ENCODE data around the gene NR3C2. TPM values are rescaled to one million over a fixed set of nuclear protein-coding genes. Genes with fewer than 3 reads are reported as not detected.

The NR3C2 gene
- total and polyA plus RNA-seq, 8 donors: 2.0 to 36.4 (median 16.9) TPM

GRCh38 chr4:148093065-148093464 lies 349.1 kb downstream of the NR3C2 start:
- H3K4me3 ChIP-seq: no peak overlapping the region
- WGBS, 5 donors: 97 to 100% (median 98%) methylated on average over 3 to 5 of the region's 5 CpGs
- no peak for DNase-seq
- TF ChIP-seq POLR2A (IDR thresholded peaks at IDR 0.05) (no peak), POLR2AphosphoS5 (IDR thresholded peaks at IDR 0.05) (no peak), EP300 (IDR thresholded peaks at IDR 0.05) (no peak), CTCF (IDR thresholded peaks at IDR 0.05) (no peak)
- intact Hi-C loops (cut with DNase I; ENCODE audit: low total_unique reads): no loop called here
- H3K4me1 ChIP-seq: no peaks in the 10 kb centered on the region
- no peaks in the 10 kb centered on the region for H3K27me3 ChIP-seq
- peaks cover 0 to 27% (median 9%) of the 10 kb centered on the region in 4 donors for H3K36me3 ChIP-seq
- no peaks in the 10 kb centered on the region for H3K9me3 ChIP-seq
- H3K27ac ChIP-seq: no peak overlapping the region

- Histone ChIP-seq H3K9me3 (no peaks in the 10 kb centered on the region), H3K36me3 (peaks cover 0 to 27% (median 6%) of the 10 kb centered on the region in 4 donors), H3K27ac (no peak overlapping the region), H3K4me3 (no peak overlapping the region), H3K27me3 (no peaks in the 10 kb centered on the region), H3K4me1 (no peaks in the 10 kb centered on the region)
- TF ChIP-seq EP300 (IDR thresholded peaks at IDR 0.05) (no peak), POLR2AphosphoS5 (IDR thresholded peaks at IDR 0.05) (no peak), CTCF (IDR thresholded peaks at IDR 0.05) (no peak), POLR2A (IDR thresholded peaks at IDR 0.05) (no peak)
- DNase-seq: no peak
- WGBS, 5 donors: 94 to 98% (median 95%) methylated on average over 11 of the region's 11 CpGs
- intact Hi-C loops (cut with DNase I; ENCODE audit: low total_unique reads): no loop called here
Measured at GRCh38 chr4:148092316-148093014, 349.7 kb downstream of the NR3C2 start.

GRCh38 chr4:148091896-148092295 lies 350.3 kb downstream of the NR3C2 start:
- no peak overlapping the region for H3K4me3 ChIP-seq
- H3K36me3 ChIP-seq: peaks cover 0 to 23% (median 4%) of the 10 kb centered on the region in 4 donors
- H3K9me3 ChIP-seq: no peaks in the 10 kb centered on the region
- TF ChIP-seq POLR2AphosphoS5 (IDR thresholded peaks at IDR 0.05): no peak
- no peak for TF ChIP-seq CTCF (IDR thresholded peaks at IDR 0.05)
- TF ChIP-seq EP300 (IDR thresholded peaks at IDR 0.05): no peak
- TF ChIP-seq POLR2A (IDR thresholded peaks at IDR 0.05): no peak
- 76 to 93% (median 87%) methylated on average over 4 of the region's 4 CpGs for WGBS, 5 donors
- no peaks in the 10 kb centered on the region for H3K27me3 ChIP-seq
- DNase-seq: no peak
- no peak overlapping the region for H3K27ac ChIP-seq
- H3K4me1 ChIP-seq: no peaks in the 10 kb centered on the region
- intact Hi-C loops (cut with DNase I; ENCODE audit: low total_unique reads): no loop called here

GRCh38 chr4:148090503-148091476 lies 351.4 kb downstream of the NR3C2 start:
- Histone ChIP-seq H3K27ac (no peak overlapping the region), H3K27me3 (no peaks in the 10 kb centered on the region), H3K9me3 (no peaks in the 10 kb centered on the region), H3K4me3 (no peak overlapping the region), H3K4me1 (no peaks in the 10 kb centered on the region), H3K36me3 (peaks cover 0 to 17% (median 2%) of the 10 kb centered on the region in 4 donors)
- TF ChIP-seq POLR2AphosphoS5 (IDR thresholded peaks at IDR 0.05) (no peak), POLR2A (IDR thresholded peaks at IDR 0.05) (no peak), EP300 (IDR thresholded peaks at IDR 0.05) (no peak), CTCF (IDR thresholded peaks at IDR 0.05) (no peak)
- no peak for DNase-seq
- intact Hi-C loops (cut with DNase I; ENCODE audit: low total_unique reads): no loop called here
- 92 to 96% (median 95%) methylated on average over 14 to 17 of the region's 17 CpGs for WGBS, 5 donors

Data from stomach (tissue), 9 donors.